HG03378 (cell line): ENCODE results near the gene MAB21L4.

ENCODE experiments used
- ATAC-seq: cut with Tn5 transposase; IDR thresholded peaks from one replicate; pipeline ENCODE4 v1.9.1; 2021; ENCODE audit warnings: mild to moderate bottlenecking, moderate library complexity; ENCODE audit not compliant: unreplicated experiment

MAB21L4 gene

GRCh38 chr2:240898108-240898730 lies 2.3 kb upstream of the MAB21L4 start:
- no peak for ATAC-seq

DNA sequence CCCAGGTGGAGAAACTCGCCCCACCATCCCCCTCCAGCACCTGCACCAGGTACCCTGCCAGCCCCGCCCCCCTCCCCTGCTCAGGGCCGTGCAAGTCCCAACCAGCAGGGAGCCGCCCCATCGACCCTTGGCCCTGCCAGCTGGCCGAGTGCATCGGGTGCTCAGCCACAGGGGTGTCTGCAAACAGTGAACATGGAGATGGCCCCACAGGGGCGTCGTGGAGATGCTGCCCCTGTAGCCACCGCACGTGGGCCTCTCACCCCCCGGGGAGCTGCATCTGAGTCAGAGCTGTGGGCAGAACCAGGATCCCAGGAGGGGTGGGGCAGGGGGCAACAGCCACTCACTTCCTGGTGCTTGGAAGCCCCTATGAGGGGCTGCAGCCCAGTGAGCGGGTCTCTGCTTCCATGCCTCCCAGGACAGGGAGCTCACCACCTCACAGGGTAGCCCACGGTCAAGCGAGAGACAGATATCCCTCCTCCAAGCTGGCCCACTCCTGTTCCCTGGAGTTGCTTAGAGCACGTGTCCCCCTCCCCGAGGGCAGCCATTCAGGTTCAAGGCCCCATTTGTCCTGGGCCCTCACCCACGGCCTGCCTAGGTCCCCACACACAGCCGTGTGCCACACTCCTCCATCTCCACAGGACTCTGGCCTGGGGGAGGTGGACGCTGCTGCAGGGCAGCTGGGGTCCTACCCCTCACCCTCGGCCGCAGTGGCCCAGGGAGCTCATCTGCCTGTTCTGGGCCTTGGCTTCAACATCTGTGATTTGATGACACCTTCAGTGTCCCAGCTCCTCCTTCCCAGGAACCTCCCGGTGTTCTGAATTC lies 1.1 kb upstream of the MAB21L4 start:
- ATAC-seq, result no peak

GRCh38 chr2:240896394-240896793 lies 438 bp upstream of the MAB21L4 start:
- no peak for ATAC-seq

DNA sequence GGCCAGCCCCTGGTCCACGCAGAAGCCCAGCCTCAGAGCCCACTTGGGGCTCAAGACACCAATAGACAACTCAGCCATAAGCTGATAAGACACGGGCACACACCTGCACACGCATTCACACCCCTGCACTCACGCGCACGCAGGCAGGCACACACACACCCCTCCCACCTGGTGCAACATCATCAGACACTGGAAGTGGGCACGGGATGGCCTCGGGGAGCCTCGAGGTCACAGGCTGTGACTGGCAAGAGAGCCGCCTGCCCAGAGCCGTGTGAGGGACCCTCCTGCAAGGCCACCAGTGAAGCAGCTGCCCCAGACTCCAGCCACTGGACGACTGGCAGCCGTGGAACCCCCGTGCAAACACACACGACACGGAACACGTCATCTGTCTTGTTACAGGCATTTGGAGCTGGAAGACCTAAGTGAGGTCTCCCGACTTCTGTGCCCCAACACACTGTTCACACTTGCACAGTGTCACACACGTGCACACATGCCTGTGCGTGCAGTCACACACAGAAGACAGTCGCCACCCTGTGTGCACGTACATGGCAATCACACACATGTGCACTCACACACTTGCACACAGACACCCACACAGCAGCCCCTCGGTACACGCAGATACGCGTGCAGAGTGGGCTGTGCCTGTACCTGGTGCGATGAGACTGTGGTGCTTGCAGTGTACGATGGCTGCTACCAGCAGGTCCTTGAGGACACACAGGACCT lies 959 bp downstream of the MAB21L4 start:
- ATAC-seq, result no peak

GRCh38 chr2:240894006-240894405 lies 1.9 kb downstream of the MAB21L4 start:
- no peak for ATAC-seq

- ATAC-seq, result no peak
Observed at GRCh38 chr2:240893363-240893844, 2.6 kb downstream of the MAB21L4 start.

GRCh38 chr2:240892925-240893324 lies 3.0 kb downstream of the MAB21L4 start:
- ATAC-seq, result no peak

- no peak for ATAC-seq
Observed at GRCh38 chr2:240892356-240892755, 3.6 kb downstream of the MAB21L4 start.

GRCh38 chr2:240891492-240892340 lies 4.2 kb downstream of the MAB21L4 start:
- no peak for ATAC-seq

GRCh38 chr2:240890691-240891090 lies 5.3 kb downstream of the MAB21L4 start:
- ATAC-seq, result no peak

DNA sequence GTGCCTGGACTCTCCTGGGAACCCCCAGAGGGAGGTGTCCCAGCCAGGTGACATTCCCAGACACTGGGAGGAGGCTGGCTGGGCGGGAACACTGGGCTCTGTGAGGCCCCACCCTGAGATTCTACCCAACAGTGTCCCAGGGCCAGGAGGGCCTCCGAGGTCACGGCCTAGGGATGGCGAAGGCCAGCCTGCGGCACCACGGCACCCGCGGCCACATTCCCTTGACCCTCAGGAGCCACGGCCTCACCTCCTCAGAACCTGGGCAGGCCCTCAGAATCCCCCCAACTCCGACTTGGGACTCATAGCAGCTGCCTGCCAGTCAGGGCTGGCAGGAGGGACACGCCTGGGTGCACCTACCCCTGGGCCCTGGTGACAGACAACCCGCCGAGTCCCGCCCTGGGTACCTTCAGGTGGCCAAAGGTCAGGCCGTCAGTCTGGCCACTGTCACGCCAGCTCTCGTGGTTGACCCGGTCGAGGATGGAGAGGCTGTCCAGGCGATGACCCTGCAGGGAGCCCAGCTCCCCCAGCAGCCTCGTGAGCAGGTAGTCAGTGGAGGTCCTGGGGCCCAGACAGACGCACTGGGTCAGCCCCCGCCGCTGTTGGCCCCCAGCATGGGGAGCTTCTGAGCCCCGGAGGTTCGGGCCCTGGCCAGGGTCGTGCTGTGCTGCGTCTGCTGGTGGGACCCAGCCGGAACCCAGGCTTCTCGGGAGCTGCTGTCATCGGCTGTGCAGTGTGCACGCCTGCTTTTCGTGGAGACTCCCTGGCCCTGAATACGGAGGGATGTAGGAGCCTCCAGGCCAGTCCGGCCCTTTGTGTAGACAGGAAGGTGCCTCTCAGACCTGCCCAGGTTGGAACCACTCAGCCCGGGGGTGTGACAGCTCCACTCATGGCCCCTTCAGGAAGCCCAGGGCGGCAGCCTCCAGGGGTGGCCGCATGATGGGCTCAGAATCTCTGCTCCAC lies 6.1 kb downstream of the MAB21L4 start:
- no peak for ATAC-seq

- no peak for ATAC-seq
Observed at GRCh38 chr2:240888890-240889573, 6.9 kb downstream of the MAB21L4 start.

- no peak for ATAC-seq
Observed at GRCh38 chr2:240888130-240888889, 7.6 kb downstream of the MAB21L4 start.

DNA sequence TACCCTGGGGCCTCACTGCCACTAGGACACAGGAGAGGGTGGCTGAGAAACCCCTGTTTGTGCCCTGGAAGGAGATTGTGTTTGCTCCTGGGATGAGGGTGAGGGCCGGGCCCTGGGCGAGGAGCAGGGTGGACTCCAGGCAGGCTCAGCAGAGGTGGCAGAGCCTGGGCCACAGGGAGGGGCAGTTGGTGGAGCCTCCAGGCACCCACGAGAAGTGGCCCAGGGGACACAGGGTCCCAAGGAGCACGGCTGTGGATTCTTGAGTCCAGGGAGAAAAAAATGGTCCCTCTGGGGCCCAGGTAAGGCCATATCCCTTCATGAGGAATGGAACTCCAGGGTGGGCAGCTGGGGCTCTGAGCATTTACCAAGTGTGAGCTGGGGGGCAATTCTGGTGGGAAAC lies 8.3 kb downstream of the MAB21L4 start:
- no peak for ATAC-seq

DNA sequence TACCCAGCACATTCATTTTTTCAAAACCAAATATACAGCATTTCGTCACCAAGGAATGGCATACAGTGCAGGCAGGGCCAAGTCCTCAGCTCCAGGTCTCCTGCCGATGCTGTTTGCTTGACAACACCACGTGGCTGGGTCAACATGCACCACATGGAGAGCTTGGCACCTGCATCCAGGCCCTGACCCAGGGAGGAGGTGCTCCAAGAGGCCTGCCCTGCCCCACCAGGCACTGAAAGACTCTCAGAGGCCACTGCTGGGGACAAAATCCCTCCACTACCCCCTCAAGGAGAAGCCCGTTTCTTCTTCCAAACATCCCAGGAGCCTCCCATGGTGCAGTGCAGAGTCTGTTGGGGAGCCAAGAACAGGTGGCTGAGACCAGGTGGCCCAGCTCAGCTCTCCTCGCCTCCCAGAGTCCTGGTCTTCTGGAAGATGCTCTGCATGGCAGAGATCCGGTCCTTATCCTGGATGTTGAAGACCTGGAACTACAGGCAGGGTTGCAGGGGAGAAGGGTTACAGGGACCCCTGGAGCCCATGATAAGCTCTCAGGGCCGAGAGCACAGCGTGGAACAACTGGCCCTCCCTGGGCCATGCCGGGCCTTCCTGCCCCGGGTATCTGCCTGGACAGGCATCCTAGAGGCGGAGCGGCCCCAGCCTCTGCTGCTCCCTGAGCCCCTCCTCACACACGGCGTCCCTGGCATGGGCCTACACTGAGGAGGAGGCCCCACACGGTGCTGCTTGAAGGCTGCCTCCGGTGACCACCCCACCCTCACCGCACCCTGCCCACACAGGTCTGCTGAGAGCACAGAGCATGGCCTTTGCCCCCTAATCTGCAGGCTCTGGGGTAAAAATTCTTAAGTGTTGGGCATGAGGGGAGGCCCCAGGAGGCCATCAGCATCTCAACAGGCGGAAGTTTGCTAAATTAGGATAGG lies 9.0 kb downstream of the MAB21L4 start:
- ATAC-seq, result no peak

DNA sequence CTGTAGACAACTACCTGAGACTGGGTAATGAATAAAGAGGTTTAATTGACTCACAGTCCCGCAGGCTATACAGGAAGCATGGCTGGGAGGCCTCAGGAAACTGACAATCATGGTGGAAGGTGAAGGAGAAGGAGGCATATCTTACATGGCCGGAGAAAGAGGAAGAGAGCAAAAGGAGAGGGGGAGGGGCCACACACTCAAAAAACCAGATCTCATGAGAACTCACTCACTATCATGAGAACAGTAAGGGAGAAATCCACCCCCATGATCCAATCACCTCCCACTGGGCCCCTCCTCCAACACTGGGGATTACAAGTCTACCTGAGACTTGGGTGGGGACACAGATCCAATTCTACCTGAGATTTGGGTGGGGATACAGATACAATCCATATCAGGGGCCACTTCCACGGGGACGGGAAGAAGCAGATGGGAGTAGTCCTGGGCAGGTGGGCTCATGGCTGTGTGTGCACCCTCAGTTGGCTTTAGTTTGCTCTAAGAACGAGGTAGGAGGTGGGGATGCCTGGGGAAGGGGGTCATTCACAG lies 9.9 kb downstream of the MAB21L4 start:
- ATAC-seq, result no peak

GRCh38 chr2:240885566-240885965 lies 10.4 kb downstream of the MAB21L4 start:
- ATAC-seq, result no peak
